HG02678 (cell line): Measurements from ENCODE around the gene MRPL28.
"Not testable (repeated sequence)": the region's sequence is repeated elsewhere in the genome, so short reads cannot be mapped to it uniquely, and the experiment has no call there.

Experiments used
- ATAC-seq: cut with Tn5 transposase; IDR thresholded peaks from one replicate; pipeline ENCODE4 v1.9.1; 2021; ENCODE audit warnings: mild to moderate bottlenecking, moderate library complexity; ENCODE audit not compliant: unreplicated experiment

Gene MRPL28

DNA sequence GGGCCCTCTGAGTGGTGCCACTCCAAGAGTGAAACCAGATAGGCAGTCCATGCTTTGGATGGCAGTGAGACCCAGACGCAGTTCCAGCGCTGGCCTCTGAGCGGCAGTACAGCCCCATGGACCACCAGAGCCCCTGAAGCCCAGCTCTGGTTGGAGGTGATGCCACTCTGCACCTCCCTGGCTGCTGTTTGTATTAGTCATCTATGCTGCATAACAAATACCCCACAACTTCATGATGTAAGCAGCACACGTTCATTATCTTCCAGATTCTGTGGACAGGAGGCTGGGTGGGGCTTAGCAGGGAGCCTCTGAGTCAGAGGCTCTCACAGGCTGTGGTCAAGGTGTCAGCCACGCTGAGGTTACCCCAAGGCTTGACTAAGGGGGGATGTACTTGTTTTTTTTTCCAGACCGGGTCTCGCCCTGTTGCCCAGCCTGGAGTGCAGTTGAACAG, 21.6 kb upstream of the MRPL28 start:
- ATAC-seq, result no peak

GRCh38 chr16:389352-389751, 19.0 kb upstream of the MRPL28 start:
- no peak for ATAC-seq

DNA sequence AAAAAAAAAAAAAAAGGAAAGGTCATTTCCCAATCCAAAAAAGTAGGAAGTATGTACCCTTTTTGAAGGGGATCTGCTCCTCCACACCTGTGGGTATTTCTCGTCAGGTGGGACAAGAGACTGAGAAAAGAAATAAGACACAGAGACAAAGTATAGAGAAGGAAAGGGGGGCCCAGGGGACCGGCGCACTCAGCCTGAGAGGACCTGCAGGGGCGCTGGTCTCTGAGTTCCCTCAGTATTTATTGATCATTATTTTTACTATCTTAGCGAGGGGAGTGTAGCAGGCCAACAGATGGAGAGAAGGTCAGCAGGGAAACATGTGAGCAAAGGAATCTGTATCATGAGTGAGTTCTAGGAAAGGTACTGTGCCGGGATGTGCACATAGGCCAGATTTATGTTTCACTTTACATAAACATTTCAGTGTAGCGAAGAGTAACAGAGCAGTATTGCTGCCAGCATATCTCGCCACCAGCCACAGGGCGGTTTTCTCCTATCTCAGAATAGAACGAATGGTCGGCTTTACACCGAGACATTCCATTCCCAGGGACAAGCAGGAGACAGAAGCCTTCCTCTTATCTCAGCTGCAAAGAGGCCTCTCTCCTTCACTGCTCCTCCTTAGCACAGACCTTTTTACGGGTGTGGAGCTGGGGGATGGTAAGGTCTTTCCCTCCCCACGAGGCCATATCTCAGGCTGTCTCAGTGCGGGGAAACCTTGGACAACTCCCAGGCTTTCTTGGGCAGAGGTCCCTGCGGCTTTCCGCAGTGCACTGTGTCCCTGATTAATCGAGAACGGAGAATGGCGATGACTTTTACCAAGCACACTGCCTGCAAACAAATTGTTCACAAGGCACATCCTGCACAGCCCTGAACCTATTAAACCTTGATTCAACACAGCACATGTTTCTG, 17.7 kb upstream of the MRPL28 start:
- not testable (repeated sequence) for ATAC-seq

DNA sequence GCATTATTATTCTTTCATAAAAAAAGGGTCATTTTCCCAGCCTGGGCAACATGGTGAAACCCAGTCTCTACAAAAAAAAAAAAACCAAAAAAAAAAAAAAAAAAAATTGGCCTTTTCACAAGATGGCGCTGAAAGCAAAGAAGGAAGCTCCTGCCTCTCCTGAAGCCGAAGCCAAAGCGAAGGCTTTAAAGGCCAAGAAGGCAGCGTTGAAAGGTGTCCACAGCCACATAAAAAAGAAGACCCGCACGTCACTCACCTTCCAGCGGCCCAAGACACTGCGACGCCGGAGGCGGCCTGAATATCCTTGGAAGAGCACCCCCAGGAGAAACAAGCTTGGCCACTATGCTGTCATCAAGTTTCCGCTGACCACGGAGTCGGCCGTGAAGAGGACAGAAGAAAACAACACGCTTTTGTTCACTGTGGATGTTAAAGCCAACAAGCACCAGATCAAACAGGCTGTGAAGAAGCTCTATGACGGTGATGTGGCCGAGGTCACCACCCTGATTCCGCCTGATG, 16.4 kb upstream of the MRPL28 start:
- no peak for ATAC-seq

- ATAC-seq, result no peak
Observed at GRCh38 chr16:383326-384051, 13.2 kb upstream of the MRPL28 start.

DNA sequence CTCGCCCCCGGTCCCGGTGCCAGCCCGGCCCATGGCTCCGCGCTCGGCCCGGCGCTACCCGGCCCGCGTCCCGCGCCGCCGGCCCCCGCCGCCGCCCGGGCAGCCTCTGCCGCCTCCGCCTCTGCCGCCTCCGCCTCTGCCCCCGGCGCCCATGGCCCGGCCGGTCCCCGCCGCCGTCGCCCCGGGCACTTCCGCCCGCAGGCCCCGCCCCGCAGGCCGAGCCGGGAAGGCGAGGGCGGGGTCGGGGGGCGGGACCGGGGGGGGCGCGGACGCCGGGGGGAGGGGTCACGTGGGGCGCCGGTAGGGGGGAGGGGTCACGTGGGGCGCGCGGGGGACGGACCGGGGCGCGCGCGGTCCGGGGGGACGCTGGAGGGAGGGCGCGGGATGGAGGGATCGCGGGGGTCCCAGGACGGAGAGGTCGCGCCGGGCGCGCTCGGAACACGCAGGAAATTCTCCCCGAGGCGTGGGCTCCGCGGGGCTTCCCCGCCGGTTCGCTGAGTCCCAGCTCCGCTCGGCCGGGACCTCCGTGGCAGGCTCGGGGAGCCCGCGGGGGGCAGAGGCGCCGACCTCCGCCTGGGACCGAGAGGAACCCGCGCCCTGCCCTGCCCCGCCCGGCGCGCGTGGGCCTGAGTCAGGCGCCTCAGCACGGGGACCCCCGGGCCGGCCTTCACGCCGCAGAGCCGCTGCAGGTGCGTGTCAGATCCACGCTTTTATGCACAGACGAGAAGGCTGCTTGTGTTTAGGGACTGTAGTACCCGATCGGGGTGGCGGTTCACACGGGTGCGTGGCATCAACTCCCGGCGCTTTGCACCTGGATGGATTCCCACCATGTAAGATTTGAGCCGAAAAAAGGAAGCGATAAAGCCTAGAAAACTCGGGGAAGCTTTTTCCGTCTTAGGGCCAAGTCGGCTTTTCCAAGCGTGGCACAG, 11.7 kb upstream of the MRPL28 start, which contains the start of gene PGAP6:
PGAP6 (minus strand) TSS at position 190 of the 929 bp plus-strand sequence; CDS start at position 33, 157 bp downstream.
- peak; percentile 62 for ATAC-seq

GRCh38 chr16:381012-381788, 10.9 kb upstream of the MRPL28 start:
- peak; percentile 21 for ATAC-seq

- ATAC-seq, result no peak
Observed at GRCh38 chr16:380762-381011, 10.3 kb upstream of the MRPL28 start.

- no peak for ATAC-seq
Observed at GRCh38 chr16:379961-380761, 9.8 kb upstream of the MRPL28 start.

- ATAC-seq, result no peak
Observed at GRCh38 chr16:379183-379960, 9.0 kb upstream of the MRPL28 start.

- no peak for ATAC-seq
Observed at GRCh38 chr16:378821-379182, 8.5 kb upstream of the MRPL28 start.

DNA sequence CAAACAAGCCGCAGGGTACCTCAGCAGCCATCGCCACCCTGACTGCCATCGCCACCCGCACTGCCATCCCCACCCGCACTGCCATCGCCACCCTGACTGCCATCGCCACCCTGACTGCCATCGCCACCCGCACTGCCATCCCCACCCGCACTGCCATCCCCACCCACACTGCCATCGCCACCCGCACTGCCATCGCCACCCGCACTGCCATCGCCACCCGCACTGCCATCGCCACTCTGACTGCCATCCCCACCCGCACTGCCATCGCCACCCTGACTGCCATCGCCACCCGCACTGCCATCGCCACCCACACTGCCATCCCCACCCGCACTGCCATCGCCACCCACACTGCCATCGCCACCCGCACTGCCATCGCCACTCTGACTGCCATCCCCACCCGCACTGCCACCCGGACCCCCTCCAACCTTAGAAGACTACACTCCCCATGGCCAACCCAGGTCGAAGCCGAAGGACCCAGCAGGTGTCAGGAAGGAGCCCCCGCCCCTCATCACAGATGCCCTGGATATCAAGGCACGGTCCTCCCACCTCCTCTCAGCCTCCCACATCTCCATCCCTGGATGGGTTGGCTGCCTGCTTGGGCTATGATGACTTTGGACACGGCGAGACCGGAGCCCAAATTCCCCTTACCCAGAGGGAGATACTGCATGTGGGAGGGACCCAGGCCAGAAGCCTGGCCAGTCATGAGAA, 7.9 kb upstream of the MRPL28 start:
- not testable (repeated sequence) for ATAC-seq

GRCh38 chr16:377419-377951, 7.1 kb upstream of the MRPL28 start:
- ATAC-seq, result no peak

DNA sequence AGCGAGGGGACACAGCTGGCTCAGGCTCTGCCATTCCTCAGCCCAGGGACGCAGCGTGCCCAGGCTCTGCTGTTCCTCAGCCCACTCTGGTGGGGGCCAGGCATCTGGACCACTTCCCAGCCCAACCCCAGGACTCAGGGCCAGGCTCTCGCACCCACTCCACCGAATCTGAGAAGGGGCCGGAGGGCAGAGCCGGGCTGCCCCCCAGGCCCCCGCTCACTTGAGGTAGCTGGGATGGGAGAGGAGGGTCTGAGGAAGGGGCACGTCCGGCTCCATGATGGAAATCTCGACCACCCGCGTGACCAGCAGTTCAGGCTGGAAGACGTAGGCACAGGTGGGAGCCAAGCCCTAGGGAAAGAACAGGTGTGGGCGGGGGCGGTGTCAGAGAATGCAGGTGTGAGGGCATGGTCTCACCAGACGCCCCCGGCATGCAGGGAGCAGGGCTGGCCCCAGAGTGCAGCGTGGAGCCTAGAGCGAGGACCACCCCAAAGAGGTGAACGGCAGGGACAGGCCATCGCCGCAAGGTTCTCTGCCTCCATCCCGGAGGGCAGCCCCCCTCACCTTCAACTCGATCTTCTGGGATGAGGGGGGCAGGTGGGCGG, 6.6 kb upstream of the MRPL28 start:
- no peak for ATAC-seq

GRCh38 chr16:375927-376816, 5.8 kb upstream of the MRPL28 start:
- ATAC-seq, result no peak

DNA sequence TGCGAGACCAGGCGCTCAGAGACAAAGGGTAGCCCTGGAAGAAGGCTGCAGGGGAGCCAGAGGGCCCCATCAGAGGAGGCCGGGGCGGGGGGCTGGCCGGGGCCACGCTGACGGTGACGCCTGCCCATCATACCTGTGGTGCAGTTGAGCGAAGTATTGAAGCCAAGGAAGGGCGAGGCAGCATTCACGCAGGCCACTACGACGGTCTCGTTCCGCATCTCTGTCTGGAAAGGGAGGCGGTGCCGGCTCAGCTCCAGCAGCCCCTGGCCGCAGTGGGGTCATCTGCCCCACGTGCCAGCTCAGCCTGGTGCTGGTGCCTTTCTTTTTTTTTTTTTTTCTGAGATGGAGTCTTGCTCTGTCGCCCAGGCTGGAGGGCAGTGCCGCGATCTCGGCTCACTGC, 4.9 kb upstream of the MRPL28 start:
- no peak for ATAC-seq

GRCh38 chr16:374616-374926, 4.2 kb upstream of the MRPL28 start:
- no peak for ATAC-seq
